ENCODE results near the gene ANKFN1.
"Not testable (repeated sequence)": the region's sequence is repeated elsewhere in the genome, so short reads cannot be mapped to it uniquely, and the experiment has no call there.

ANKFN1 gene

GRCh38 chr17:56392321-56392720 is 239.0 kb downstream of the ANKFN1 start:
- TF ChIP-seq, protein P1, sequence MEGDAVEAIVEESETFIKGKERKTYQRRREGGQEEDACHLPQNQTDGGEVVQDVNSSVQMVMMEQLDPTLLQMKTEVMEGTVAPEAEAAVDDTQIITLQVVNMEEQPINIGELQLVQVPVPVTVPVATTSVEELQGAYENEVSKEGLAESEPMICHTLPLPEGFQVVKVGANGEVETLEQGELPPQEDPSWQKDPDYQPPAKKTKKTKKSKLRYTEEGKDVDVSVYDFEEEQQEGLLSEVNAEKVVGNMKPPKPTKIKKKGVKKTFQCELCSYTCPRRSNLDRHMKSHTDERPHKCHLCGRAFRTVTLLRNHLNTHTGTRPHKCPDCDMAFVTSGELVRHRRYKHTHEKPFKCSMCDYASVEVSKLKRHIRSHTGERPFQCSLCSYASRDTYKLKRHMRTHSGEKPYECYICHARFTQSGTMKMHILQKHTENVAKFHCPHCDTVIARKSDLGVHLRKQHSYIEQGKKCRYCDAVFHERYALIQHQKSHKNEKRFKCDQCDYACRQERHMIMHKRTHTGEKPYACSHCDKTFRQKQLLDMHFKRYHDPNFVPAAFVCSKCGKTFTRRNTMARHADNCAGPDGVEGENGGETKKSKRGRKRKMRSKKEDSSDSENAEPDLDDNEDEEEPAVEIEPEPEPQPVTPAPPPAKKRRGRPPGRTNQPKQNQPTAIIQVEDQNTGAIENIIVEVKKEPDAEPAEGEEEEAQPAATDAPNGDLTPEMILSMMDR (conservative IDR thresholded peaks at IDR 0.05; ENCODE audit: low read depth, low read length), result no peak
- H3K4me3 ChIP-seq (ENCODE audit: low read depth, low read length), result no peak overlapping the region
- no peak for DNase-seq (ENCODE audit: low read depth)

DNA sequence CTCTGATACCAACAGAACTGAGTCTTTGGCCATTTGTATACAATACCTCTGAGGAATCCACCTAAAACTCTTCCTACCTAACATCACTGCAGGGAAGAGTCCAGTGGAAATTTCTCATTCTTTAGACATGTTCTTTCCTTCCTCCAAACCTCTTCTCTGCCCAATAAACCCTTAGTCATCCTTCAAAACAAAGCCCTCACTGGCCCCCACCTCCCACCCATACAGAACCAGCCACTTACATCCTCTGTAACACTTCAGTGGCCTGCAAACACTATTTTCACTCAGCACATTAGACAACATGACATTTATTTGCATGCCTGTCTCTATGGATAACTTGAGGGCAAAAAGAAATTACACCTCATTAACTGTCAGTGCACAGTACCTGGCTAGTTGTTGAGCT is 239.9 kb downstream of the ANKFN1 start:
- no peak for DNase-seq (ENCODE audit: low read depth)
- no peak overlapping the region for H3K4me3 ChIP-seq (ENCODE audit: low read depth, low read length)
- TF ChIP-seq, protein P1 (conservative IDR thresholded peaks at IDR 0.05; ENCODE audit: low read depth, low read length), result no peak

DNA sequence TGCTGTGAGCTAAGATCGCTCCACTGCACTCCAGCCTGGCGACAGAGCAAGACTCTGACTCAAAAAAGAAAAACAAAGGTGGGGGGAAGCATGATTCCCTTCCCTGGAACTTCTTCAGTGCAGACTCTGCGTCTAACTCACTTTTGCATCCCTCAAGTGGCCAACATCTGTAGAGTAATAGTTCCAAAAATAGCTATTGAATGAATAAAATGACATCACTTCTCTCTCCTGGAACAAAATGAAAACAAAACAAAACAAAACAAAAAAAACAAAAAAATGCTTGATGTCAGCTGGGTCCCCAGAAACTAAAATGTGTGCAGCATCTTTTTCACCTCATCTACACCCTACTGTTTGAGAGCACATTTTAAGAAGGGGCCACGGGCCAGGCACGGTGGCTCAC is 242.5 kb downstream of the ANKFN1 start:
- TF ChIP-seq, protein P1 (conservative IDR thresholded peaks at IDR 0.05; ENCODE audit: low read depth, low read length), result no peak
- no peak overlapping the region for H3K4me3 ChIP-seq (ENCODE audit: low read depth, low read length)
- no peak for DNase-seq (ENCODE audit: low read depth)

DNA sequence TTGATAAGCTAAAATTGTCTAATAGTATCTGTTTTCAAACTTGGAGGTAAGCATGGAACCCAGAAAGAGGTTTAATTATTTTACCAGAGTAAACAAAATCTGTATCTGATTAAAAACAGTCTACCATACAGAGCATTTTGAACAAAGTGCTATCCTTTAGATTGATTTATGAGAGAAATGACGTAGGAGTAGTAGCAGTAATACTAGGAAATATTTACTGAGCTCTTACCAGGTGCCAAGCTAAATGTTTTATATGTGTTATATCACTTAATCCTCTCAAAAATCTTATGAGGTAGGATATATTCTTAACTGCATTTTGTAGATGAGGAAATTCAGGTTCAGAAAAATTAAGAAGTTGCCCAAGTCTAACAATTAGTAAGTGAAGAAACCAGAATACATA is 253.8 kb downstream of the ANKFN1 start:
- H3K4me3 ChIP-seq (ENCODE audit: low read depth, low read length), result no peak overlapping the region
- TF ChIP-seq, protein P1 (conservative IDR thresholded peaks at IDR 0.05; ENCODE audit: low read depth, low read length), result no peak
- no peak for DNase-seq (ENCODE audit: low read depth)

- H3K4me3 ChIP-seq (ENCODE audit: low read depth, low read length); DNase-seq (ENCODE audit: low read depth): not testable (repeated sequence)
Observed at GRCh38 chr17:56412356-56412755, 259.1 kb downstream of the ANKFN1 start.

GRCh38 chr17:56416682-56417351 is 263.5 kb downstream of the ANKFN1 start:
- no peak for DNase-seq (ENCODE audit: low read depth)
- no peak overlapping the region for H3K4me3 ChIP-seq (ENCODE audit: low read depth, low read length)
- TF ChIP-seq, protein P1 (conservative IDR thresholded peaks at IDR 0.05; ENCODE audit: low read depth, low read length), result no peak

- no peak for DNase-seq (ENCODE audit: low read depth)
- TF ChIP-seq, protein P1 (conservative IDR thresholded peaks at IDR 0.05; ENCODE audit: low read depth, low read length), result no peak
- H3K4me3 ChIP-seq (ENCODE audit: low read depth, low read length), result no peak overlapping the region
Observed at GRCh38 chr17:56424005-56424404, 270.7 kb downstream of the ANKFN1 start.
